ENCODE data around the gene ZFYVE9.
"Not testable (repeated sequence)": the region's sequence is repeated elsewhere in the genome, so short reads cannot be mapped to it uniquely, and the experiment has no call there.

Gene ZFYVE9

GRCh38 chr1:52152572-52152971 is 10.7 kb downstream of the ZFYVE9 start:
- DNase-seq, result no peak

GRCh38 chr1:52153010-52153409 is 11.1 kb downstream of the ZFYVE9 start:
- no peak for DNase-seq

- DNase-seq, result no peak
These were observed 12.0 kb downstream of the ZFYVE9 start for GRCh38 chr1:52153898-52154297.

DNA sequence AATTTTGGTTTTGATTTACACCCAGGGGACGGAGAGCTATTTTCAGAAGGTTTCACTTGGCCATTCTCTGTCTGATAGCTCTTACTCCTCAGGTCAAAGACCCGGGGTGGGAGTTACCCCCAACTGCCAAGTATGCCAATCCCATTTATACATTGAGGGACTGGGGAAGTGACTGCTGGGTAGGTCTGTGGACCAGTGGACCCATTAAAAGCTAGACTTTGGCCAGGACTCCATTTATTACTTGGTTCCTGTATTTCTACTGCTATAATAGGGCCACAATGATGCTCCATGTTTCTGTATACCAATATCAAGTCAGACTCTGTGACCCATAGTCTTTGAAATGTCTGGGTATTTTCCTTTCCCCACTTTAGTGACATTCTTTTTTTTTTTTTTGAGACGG is 14.6 kb downstream of the ZFYVE9 start:
- no peak for DNase-seq

DNA sequence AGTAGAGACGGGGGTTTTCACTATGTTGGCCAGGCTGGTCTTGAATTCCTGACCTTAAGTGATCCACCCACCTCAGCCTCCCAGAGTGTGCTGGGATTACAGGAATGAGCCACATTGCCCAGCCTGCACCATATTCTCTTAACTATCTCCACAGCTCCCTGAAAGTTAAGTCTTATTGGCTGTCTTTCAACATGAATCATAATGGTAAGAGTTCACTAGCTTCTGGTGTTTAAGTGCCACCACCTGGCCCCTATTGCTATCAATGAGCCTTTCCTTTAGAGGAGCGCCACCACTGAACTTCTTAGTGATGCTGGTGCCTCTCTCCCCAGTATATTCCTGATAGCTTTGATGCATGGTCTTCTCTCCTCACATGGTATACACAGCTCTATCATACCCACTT is 15.7 kb downstream of the ZFYVE9 start:
- no peak for DNase-seq

DNA sequence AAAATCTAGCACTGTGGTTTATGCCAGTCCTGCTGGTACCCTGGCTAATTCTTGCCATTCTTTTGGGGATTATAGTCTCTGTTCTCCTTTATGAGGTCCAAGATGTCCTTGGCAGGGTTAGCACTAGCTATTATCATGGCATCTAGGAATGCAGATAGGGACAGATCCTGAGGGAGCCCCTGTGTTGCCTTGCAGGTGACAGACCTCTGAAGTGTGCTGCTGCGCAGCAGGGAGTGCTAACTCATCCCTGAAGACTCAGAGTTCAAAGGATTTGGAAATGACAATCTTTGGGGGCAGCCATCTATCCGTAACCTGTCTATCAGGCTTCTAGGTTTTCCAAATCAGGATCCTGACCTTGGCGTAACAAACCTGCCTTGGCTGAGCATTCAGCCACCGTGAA is 16.3 kb downstream of the ZFYVE9 start:
- no peak for DNase-seq

GRCh38 chr1:52159033-52159789 is 17.3 kb downstream of the ZFYVE9 start:
- DNase-seq, result no peak

- DNase-seq, result no peak
These were observed 21.1 kb downstream of the ZFYVE9 start for GRCh38 chr1:52162947-52163346.

DNA sequence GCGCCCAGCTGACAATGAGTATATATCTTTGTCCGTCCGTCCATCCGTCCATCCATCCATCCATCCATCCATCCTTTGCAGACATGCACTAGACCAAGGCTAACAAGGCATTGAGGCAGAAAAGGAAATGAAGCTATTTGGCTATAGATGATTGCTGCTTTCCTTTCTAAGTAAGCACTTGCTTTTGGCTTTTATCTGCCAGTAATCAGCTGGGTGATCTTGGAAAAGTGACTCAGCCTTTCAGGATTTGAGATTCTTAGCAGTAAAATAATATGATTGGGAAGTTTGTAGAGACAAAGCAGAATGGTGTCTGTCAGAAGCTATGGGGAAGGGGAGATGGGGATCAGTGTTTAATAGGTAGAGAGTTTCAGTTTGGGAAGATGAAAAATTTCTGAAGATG is 22.7 kb downstream of the ZFYVE9 start:
- DNase-seq, result no peak

DNA sequence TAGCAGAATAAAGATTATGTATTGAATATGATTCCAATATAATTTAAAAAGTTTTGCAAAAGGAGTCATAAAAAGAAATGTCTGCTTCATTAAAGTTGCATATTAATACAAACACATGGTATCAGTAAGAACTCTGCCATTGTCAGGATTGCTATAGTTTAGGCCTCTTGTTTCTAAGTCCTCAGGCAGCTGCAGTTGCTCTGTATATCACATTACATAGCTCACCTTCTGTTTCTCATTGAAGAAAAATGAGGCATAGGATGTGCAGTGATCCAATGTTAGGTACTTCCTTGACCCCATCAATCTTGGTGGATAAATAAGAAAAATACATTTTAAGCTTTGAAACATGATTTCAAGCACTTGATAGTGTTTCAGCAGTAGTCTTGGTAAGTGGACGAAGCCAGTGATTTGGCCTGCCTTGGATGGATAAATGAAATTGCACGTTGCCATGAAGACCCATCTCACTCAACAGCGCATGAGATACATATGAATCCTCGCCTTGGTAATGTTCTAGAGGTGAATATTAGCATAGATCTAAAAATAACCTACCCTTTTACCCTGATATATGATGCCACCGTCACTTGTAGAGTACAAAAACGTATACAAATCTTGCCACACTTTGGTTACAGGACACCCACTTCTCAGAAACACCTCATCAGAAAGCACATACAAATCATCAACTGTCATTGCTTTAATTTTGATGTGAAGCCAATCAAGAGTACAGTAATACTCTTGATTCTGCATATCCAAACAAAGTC is 25.3 kb downstream of the ZFYVE9 start:
- no peak for DNase-seq

- DNase-seq, result no peak
These were observed 26.6 kb downstream of the ZFYVE9 start for GRCh38 chr1:52168373-52169080.

DNA sequence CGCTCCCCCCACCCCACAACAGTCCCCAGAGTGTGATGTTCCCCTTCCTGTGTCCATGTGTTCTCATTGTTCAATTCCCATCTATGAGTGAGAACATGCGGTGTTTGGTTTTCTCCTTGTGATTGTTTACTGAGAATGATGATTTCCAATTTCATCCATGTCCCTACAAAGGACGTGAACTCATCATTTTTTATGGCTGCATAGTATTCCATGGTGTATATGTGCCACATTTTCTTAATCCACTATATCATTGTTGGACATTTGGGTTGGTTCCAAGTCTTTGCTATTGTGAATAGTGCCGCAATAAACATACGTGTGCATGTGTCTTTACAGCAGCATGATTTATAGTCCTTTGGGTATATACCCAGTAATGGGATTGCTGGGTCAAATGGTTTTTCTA is 29.3 kb downstream of the ZFYVE9 start:
- not testable (repeated sequence) for DNase-seq

GRCh38 chr1:52179073-52179472 is 37.2 kb downstream of the ZFYVE9 start:
- DNase-seq, result no peak

- DNase-seq, result no peak
These were observed 38.3 kb downstream of the ZFYVE9 start for GRCh38 chr1:52180176-52180575.

- DNase-seq, result not testable (repeated sequence)
These were observed 39.9 kb downstream of the ZFYVE9 start for GRCh38 chr1:52181759-52182158.

DNA sequence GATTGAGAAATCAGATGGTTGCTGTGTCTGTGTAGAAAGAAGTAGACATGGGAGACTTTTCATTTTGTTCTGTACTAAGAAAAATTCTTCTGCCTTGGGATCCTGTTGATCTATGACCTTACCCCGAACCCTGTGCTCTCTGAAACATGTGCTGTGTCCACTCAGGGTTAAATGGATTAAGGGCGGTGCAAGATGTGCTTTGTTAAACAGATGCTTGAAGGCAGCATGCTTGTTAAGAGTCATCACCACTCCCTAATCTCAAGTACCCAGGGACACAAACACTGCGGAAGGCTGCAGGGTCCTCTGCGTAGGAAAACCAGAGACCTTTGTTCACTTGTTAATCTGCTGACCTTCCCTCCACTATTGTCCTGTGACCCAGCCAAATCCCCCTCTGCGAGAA is 40.4 kb downstream of the ZFYVE9 start:
- not testable (repeated sequence) for DNase-seq

DNA sequence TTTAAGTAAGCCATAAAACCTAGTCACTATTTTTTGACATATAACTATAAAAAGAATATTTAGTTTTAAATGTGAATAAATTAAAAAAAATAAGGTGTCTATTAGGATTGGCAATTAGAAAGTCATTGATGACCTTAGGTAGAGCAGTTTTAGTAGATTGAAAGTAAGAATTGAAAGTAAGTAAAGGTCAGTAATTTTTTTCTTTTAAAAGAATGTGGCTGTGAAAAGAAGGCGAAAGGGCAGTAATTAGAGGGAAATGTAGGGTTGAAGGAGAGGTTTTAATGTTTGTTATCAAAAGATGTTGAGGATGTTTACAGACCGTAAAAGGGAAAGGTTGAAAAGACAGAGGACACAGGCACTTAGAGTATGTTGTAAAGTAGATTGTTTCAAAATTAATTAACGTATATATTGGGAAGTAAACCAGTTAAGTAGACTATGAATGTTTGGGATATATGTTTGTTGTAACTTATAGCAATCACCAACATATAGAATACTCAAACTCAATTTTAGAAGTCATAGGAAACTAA is 41.0 kb downstream of the ZFYVE9 start:
- DNase-seq, result no peak

GRCh38 chr1:52186449-52186848 is 44.6 kb downstream of the ZFYVE9 start:
- no peak for DNase-seq

DNA sequence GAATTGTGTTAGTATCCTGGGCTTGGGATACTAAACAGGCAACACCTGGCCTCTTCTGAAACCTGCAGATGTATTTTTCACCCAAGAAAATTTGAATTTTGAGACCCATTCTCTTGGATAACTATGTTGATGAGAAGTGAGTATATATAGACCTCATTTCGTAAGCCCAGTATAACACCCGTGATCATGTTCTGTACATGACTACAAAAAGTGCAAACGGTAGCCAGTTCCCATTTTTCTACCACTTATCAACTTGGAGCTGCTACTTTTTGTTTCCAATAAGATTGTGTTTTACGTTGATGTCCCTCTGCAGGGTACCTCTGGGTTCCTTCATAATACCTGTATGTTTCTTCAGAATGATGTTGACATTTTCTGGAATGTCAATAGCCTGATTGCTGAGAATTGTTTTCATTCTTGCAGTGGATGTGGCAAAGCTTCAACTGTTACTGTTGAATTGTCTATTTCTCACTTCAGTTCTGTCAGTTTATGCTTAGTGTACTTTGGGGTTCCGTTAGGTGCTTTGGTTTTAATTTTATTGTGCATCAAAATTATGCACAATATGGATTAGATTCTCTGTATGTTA is 48.1 kb downstream of the ZFYVE9 start:
- DNase-seq, result no peak

- no peak for DNase-seq
These were observed 48.8 kb downstream of the ZFYVE9 start for GRCh38 chr1:52190500-52191252.

- DNase-seq, result no peak
These were observed 49.6 kb downstream of the ZFYVE9 start for GRCh38 chr1:52191395-52191965.

DNA sequence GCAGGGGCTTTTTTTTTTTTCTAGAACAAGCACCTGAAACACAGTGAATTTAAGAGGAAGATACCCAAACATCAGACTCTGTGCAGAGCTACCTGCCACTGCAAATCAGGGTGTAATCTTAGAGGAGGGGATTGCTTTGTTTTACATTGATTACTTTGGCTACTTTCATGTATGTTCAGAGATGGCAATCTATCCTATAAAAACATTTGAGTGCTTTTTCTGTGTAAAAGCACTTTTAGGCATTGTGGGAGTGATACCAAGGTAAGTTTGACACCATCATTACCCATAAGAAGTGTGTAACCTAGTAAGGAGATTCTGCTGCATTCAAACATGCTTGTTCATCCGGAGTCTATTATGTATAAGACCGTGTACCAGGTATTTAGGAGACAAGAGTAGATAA is 50.1 kb downstream of the ZFYVE9 start:
- DNase-seq, result no peak
